Measurements from ENCODE around the gene OR4D10. TPM values are rescaled to one million over a fixed set of nuclear protein-coding genes. Genes with fewer than 3 reads are reported as not detected.

OR4D10 gene
- total and polyA plus RNA-seq, 2 of the 8 experiments (the other 6 are each of a cell fraction or from before 2014, with no cell fraction given): not detected

DNA sequence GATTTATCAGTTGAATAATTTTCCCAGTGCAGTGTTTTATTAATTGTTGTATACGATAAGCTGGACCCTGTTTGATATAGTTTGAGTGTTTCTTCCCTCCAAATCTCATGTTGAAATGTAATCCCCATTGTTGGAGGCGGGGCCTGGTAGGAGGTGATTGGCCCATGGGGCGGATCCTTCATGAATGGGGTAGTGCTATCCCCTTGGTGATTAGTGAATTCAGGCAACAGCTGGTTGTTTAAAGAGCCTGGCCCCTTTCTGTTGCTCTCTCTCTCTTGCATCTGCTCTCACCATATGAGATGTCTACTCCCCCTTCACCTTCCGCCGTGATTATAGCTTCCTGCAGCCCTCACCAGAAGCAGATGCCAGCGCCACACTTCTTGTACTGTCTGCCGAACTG, 35.3 kb upstream of the OR4D10 start:
- Histone ChIP-seq H2BK12ac (ENCODE audit: low read depth, low read length) (no peak overlapping the region), H3K4me2 (ENCODE audit: insufficient read depth in 1 of 2, low read depth in 2 of 2, low read length in 2 of 2) (no peak overlapping the region), H3K4ac (replicated peaks; ENCODE audit: insufficient read length, low read depth, low read length) (no peak overlapping the region), H3K23me2 (ENCODE audit: low read depth, low read length) (no peaks in the 10 kb centered on the region), H3K79me1 (ENCODE audit: low read depth, low read length) (no peaks in the 10 kb centered on the region), H2BK120ac (replicated peaks; ENCODE audit: low read depth, low read length) (no peak overlapping the region), H3K56ac (replicated peaks; ENCODE audit: insufficient read length, low read depth, low read length) (no peak overlapping the region), H3K18ac (ENCODE audit: extremely low read depth, low read length) (no peak overlapping the region), H3K4me1 (replicated peaks in 1 of 4; ENCODE audit: control insufficient read depth in 3 of 4, insufficient read depth in 4 of 4, low read length in 3 of 4) (no peaks in the 10 kb centered on the region), H2BK15ac (ENCODE audit: low read length) (no peak overlapping the region), H3K14ac (ENCODE audit: insufficient read length) (no peak overlapping the region), H3K9ac (replicated peaks in 1 of 4; ENCODE audit: extremely low read depth in 1 of 4, low read depth in 3 of 4, low read length in 3 of 4) (no peak overlapping the region), H2AFZ (ENCODE audit: low read length) (0 out of 2 replicates have a peak overlapping the region, but pooled peaks have one; percentile 61), H4K20me1 (replicated peaks in 1 of 2; ENCODE audit: control insufficient read depth in 1 of 2, insufficient read depth in 2 of 2, low read length in 2 of 2) (no peaks in the 10 kb centered on the region), H3K23ac (ENCODE audit: insufficient read length) (no peak overlapping the region), H3K27ac (ENCODE audit: low read depth, low read length) (no peak overlapping the region), H3K27me3 (replicated peaks in 1 of 4; ENCODE audit: control insufficient read depth in 3 of 4, extremely low read depth in 1 of 4, insufficient read depth in 3 of 4, low read length in 3 of 4) (no peaks in the 10 kb centered on the region), H3K4me3 (ENCODE audit: extremely low read depth in 1 of 4, insufficient read depth in 2 of 4, low read depth in 3 of 4, low read length in 4 of 4) (no peak overlapping the region), H4K5ac (ENCODE audit: insufficient read length, low read depth, low read length) (no peak overlapping the region), H2BK20ac (ENCODE audit: low read length) (no peak overlapping the region), H4K8ac (ENCODE audit: extremely low read depth, insufficient read depth, low read length) (no peak overlapping the region), H2BK5ac (ENCODE audit: low read depth, low read length) (no peak overlapping the region), H3K36me3 (ENCODE audit: control insufficient read depth in 2 of 4, insufficient read depth in 4 of 4, low read length in 3 of 4) (no peaks in the 10 kb centered on the region), H2AK5ac (ENCODE audit: low read depth, low read length) (no peak overlapping the region), H3K79me2 (ENCODE audit: control insufficient read depth in 1 of 2, insufficient read depth in 2 of 2, low read length in 2 of 2) (no peaks in the 10 kb centered on the region), H3K9me3 (ENCODE audit: insufficient read depth in 2 of 2, low read depth in 1 of 2, low read length in 1 of 2) (no peaks in the 10 kb centered on the region), H4K91ac (replicated peaks; ENCODE audit: insufficient read length, low read length) (no peak overlapping the region)
- no peak for TF ChIP-seq SRF (IDR thresholded peaks at IDR 0.05; ENCODE audit: low read depth, low read length)
- no peak for TF ChIP-seq JUND (IDR thresholded peaks at IDR 0.05; ENCODE audit: low read length)
- TF ChIP-seq TBP (IDR thresholded peaks at IDR 0.05; ENCODE audit: low read depth, low read length): no peak
- TF ChIP-seq SP4 (IDR thresholded peaks at IDR 0.05; ENCODE audit: low read length): no peak
- no peak for TF ChIP-seq RNF2 (IDR thresholded peaks at IDR 0.05; ENCODE audit: borderline replicate concordance, low read depth, low read length, missing control alignments, poor library complexity, severe bottlenecking)
- no peak for TF ChIP-seq BRCA1 (IDR thresholded peaks at IDR 0.05; ENCODE audit: low read depth, low read length)
- TF ChIP-seq CHD1 (IDR thresholded peaks at IDR 0.05; ENCODE audit: low read depth, low read length): no peak
- 92% methylated on average over 7 of the region's 7 CpGs; no CpG with 5 or more reads in 1 of the 2 experiments for WGBS, 2 experiments (ENCODE audit: extremely low coverage in 1 of 2, insufficient coverage in 1 of 2, insufficient read length in 1 of 2, insufficient replicate concordance in 2 of 2, low coverage in 1 of 2, low lambda C conversion rate in 2 of 2, missing lambda C conversion rate in 1 of 2)
- no peak for DNase-seq (ENCODE audit: low read depth in 1 of 2, low spot score in 2 of 2)
- POLR2A ChIA-PET (ENCODE audit: partially characterized antibody): no interaction called here
- CTCF ChIA-PET (ENCODE audit: partially characterized antibody): interaction anchor here (0.7 to 1.1 kb wide), 4 partner anchors 9 to 266 kb away, joined by 3 to 4 read pairs (median 3); partner anchors contain the start of gene DTX4
- FAIRE-seq: no peak
